ENCODE data around the gene NEGR1.

NEGR1 gene

DNA sequence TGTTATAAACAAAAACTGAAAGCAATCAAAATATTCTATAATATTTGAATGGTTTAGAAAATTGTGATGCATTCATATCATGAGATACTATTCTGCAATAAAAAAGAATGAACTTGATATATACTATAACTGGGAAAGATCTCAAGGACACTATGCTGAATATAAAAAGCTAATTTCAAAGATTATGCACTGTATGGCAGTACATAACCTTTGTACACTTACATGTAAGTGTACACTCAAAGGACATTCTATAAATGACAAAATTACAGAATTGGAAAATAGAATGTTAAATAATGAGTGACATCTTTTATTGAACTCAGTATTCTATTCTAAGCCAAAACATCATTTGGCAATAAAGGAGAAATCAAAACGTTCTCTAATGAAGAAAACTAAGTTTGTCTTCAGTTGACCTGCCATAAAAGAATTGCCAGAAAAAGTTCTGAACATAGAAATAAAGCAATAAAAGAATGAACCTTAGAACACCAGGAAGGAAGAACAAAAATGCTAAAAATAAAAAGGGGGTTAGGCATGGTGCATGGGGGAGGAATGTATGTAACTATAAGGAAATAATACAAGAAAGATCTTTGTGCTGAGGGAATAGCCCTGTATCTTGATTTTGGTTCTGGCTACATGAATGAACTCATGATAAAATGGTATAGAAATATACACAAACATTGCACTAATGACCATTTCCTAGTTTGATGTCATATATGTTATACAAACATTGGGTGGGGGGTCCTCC, 519.7 kb downstream of the NEGR1 start:
- DNase-seq, result no peak

DNA sequence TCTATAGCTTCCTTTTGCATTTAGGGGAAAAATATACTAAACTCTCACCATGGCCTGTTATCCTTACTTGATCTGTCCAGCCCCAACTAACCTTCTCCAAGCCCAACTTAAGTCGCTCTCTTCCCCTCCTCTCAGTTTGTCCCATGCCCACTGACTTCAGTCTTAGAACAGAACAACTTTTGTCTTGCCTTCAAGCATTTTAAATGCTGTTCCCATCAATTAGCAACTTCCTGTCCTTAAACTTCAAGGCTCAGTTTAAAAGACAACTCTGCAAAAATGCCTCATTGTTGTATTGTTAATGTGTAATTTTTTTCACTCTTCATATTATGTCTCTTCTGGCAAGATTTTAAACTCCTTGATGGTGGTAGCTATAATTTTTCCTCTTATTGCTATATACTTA, 526.9 kb downstream of the NEGR1 start:
- DNase-seq, result no peak

GRCh38 chr1:71753746-71754145, 528.6 kb downstream of the NEGR1 start:
- no peak for DNase-seq

DNA sequence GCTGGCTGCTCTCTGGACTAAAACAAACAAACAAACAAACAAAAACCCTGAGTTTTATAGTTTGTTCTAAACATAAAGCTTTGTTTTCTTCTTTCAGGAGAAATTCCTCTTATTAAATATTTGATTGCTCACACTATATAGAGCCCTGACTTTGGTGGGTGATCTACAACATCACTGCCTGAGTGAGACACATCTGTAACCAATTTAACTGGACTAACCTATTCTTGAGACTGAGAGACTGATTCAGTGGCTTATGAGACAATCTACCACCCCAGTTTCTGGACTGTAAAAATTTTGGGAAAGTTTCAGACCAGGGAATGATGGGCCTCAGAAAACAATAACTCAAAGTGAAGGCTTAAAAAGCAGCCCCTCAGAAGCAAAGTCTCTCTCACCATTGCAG, 537.0 kb downstream of the NEGR1 start:
- DNase-seq, result no peak

DNA sequence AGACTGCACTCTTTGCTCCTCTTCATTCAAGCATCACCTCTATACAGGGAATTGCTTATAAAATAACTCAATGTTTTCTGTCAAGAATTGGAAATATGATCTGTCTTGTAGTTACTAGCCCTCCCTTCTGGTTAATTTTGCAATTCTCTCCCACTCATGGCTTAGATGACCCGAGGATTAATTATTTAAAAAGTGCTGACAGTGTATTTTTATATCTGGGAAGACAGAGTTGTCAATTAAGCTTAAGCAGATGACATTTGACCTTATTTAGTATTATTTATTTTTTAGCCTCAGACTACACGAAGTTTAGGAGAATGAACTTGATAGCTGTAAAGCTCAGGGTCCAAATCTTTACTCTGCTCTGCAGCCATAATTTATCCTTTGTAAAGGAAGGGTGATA, 538.5 kb downstream of the NEGR1 start:
- DNase-seq, result no peak

DNA sequence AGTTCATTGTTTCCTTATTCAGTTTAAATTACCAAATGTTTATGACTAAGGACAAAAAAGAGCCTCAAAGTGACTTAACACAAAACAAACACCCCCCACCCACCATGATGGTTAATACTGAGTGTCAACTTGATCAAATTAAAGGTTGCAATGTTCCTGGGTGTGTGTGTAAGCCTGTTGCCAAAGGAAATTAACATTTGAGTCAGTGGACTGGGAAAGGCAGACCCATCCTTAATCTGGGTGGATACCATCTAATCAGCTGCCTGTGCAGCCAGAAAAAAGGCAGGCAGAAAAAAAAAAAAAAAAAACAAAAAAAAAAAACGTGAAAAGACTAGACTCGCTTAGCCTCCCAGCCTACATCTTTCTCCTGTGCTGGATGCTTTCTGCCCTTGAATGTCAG, 543.4 kb downstream of the NEGR1 start:
- no peak for DNase-seq

- DNase-seq, result no peak
Observed at GRCh38 chr1:71738256-71738655, 544.1 kb downstream of the NEGR1 start.

DNA sequence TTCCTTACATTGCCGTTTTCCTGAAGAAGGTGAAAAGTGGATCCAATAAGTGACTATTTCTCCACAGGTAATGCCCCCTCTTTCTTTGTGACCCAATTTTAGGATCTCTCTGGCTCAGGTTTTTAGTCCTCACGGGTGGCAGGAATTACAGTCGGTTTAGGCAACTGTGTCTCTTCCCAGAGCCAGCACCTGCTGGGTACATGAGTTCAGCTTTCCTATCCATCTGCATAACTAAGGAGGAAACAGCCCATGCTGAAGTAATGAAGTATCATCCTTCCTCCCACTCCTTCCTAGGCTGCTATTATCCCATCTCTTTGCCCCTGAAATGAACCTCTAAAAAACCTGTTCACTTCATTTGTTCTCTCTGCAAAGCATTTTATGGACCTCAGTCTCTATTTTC, 544.6 kb downstream of the NEGR1 start:
- DNase-seq, result no peak

- DNase-seq, result no peak
Observed at GRCh38 chr1:71733121-71733520, 549.2 kb downstream of the NEGR1 start.

- DNase-seq, result no peak
Observed at GRCh38 chr1:71721532-71721931, 560.8 kb downstream of the NEGR1 start.

GRCh38 chr1:71719330-71719729, 563.0 kb downstream of the NEGR1 start:
- DNase-seq, result no peak

DNA sequence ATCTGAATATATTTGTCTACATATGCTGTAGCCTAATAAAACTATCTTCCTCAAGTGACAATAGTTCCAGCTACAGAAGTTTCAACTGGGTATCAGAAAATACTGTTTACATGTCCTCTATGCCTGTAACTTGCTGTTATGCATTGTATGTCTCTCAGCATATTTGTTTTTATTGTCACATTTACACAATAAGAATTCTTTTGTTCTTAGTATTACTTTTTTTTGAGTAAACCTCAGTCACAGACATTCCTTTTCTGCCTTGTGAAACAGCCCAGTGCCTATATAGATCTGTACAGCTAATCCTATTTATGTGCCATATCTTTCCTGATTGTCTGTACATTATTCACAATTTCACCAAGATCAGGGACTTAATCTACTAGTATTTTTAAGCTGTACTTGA, 565.2 kb downstream of the NEGR1 start:
- DNase-seq, result no peak

DNA sequence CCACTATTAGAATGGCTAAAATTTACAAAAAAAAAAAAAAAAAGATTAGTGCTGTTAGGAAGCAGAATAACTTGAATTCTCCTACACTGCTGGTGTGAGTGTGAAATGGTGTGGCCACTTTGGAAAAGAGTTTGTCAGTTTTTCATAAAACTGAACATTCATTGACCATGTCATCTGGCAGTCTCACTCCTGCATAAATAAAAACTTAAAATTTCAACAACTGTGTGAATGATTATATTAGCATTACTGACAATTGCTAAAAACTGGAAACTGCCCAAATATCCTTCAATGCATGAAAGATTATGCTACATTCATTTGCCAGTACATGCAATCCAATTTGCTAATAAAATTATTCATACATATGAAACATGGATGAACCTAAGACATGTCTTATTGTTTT, 570.9 kb downstream of the NEGR1 start:
- DNase-seq, result no peak

DNA sequence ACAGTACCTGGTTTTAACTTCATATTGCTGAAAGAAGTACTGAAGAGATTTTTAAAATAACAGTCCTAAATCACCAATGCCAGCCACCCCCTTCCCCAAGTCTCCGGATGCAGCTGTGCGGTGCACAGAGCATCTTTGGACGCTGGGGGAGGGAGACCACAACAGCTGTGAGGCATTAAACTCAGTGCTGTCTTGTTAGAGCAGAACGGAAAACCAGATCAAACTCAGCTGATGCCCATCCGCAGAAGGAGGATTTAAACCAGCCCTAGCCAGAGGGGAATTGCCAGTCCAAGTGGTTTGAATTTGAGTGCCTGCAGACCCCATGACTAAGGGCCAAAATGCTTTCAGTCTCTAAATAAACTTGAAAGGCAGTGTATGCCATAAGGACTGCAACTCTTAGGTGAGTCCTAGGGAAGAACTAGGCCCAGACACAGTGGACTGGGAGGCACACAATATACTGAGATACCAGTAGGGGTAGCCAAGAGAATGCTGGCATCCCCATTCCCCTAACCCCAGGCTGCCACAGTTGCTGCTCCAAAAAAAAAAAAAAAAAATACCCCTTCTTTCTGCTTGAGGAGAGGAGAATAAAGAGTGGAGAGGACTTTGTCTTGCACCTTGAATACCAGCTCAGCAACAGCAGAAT, 576.2 kb downstream of the NEGR1 start:
- DNase-seq, result no peak

DNA sequence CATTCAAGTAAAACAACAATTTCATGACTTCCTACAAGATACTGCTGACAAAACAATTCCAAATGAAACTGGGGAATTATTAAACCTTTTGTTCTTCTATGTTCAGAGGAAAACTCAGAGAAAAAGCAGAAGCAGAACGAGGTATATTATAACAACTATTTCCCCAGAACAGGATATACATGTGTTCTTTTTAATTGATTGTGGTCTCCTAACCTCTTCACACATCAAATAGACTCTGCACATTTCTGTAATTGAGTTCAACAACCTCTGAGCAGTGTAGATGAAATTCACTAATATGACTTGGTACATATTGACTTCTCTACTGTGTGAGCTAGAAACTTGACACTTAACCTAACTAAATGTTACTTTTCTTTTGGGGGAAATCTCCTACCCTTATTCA, 584.2 kb downstream of the NEGR1 start:
- DNase-seq, result no peak

- DNase-seq, result no peak
Observed at GRCh38 chr1:71695821-71696220, 586.5 kb downstream of the NEGR1 start.

GRCh38 chr1:71695084-71695483, 587.3 kb downstream of the NEGR1 start:
- DNase-seq, result no peak

DNA sequence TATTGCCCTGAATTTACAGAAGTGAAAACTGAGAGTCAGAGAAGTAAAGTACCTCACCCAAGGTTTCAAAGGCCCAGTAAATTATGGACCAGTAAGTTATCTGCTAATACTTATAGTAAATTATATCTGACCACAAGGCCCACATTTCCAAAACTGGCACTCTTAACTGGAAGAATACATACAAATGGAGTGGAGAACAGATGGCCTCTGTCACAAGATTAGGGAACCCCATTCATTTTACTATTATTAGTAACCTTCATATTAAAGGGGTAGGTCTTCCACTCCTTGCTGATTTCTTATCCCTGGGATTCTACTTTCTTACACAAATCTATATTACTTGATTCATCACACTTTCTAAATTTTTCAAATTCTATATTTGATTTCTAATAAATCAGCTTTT, 588.8 kb downstream of the NEGR1 start:
- no peak for DNase-seq

DNA sequence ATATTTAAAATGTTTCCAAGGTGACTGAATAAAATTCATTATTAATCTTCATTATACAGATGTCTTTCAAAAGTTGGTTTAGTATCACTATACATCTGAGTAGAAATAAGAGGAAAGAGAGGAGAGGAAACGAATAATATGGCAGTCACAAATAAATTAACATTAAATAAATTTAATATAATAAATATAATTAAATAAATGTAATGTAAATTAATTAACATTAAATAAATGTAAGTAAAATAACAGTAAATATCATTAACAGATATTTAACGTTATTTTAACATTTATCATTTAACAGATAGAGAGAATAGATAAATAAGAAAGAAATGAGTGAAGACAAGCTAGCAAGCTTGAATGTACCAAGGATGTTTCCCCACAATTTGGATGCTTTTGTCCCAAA, 592.7 kb downstream of the NEGR1 start:
- no peak for DNase-seq

DNA sequence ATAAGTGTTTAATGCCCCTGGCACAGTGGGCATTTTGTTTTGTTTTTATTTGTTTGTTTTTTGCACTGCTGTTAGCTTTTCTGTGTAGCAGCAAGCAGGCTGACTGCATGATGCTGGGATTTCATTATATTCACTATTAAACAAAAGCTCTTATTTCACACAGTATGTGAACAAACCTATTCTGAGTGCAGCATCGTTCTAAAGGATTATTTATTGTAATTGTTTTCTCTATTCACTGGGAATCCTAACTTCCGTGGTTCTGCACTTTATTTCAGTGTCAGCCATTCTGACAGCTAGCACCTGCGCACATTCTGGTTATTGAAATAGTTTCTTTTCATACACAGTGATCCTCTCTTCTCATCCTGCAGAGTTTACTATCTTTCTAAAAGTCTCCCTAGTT, 595.0 kb downstream of the NEGR1 start:
- DNase-seq, result no peak

- DNase-seq, result no peak
Observed at GRCh38 chr1:71676979-71677925, 605.1 kb downstream of the NEGR1 start.

DNA sequence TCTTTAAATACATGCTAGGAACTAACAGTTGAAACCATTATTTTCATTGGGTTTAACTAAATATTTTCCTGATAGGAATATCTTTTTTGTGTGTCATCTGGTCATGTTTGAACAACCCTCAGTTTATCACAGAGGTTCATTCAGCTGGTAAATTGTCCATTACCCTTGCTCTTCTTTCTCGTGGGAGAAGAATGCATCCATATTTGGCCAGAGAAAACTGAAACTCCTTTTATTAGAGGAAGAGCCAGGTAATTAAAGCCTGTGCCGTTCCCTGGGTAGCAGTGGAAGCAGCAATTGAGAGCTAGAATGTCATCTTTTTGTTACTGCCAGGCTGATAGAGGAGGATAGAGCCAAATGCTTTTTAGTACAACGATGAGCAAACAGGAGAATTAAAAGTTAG, 614.3 kb downstream of the NEGR1 start:
- no peak for DNase-seq

- no peak for DNase-seq
Observed at GRCh38 chr1:71667216-71667615, 615.1 kb downstream of the NEGR1 start.

GRCh38 chr1:71666609-71667008, 615.7 kb downstream of the NEGR1 start:
- DNase-seq, result no peak
